ENCODE results near the gene MUC20. TPM values are rescaled to one million over a fixed set of nuclear protein-coding genes. Genes with fewer than 3 reads are reported as not detected.
"Not testable (repeated sequence)": the region's sequence is repeated elsewhere in the genome, so short reads cannot be mapped to it uniquely, and the experiment has no call there.

The MUC20 gene
- total RNA-seq, 2 experiments from 2014 or later, result 0.20 to 0.65 TPM

DNA sequence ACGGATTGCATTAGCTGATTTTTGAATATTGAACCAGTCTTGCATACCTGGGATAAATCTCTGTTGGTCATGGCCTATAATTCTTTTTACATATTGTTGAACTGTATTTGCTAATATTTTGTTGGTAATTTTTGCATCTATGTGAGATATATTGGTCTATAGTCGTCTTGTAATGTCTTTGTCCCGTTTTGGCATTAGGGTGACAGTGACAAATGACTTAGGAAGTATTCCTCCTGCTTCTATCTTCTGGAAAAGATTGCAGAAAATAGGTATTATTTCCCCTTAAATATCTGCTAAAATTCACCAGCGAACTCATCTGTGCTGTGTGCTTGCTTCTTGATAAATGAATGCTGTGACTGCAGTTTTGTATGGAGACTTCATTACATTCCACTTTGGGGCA lies 23.7 kb downstream of the MUC20 start:
- intact Hi-C loops (cut with micrococcal nuclease), result no loop called here
- POLR2A ChIA-PET, result no interaction called here
- H3K9me3 Mint-ChIP-seq, result no peaks in the 10 kb centered on the region
- H3K27ac Mint-ChIP-seq, result no peak overlapping the region
- peaks cover 7% of the 10 kb centered on the region for H3K4me1 Mint-ChIP-seq (ENCODE audit: low read depth)
- no peaks in the 10 kb centered on the region for H3K36me3 Mint-ChIP-seq (ENCODE audit: low read depth)
- DNase-seq, result no peak
- TF ChIP-seq CTCF (IDR thresholded peaks at IDR 0.05), result no peak
- CTCF ChIA-PET, result interaction anchor here (0.8 kb wide), 1 partner anchor 45 kb away, joined by 3 read pairs; no protein-coding TSS in a partner anchor
- H3K4me3 Mint-ChIP-seq, result no peak overlapping the region
- H3K27me3 Mint-ChIP-seq, result peaks cover 2% of the 10 kb centered on the region
- no peak for ATAC-seq

DNA sequence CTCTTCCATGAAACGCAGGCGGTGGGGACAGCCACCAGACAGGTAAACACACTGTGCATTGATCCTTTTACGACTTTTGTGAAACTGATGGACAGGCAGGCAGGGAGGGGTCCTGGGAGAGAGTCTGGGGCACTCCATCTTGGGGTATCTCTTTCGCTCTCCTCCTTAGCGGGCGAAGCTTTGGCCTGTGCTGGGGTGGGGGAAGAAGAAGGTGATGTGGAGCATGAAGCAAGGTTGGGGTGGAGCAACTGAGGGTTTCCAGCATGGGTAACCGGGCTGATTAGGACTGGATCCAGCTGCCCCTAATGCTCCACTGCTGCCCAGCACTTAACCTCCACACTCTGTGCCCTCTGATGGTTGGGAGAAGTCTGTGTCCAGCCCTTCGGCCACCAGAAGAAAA lies 25.6 kb downstream of the MUC20 start:
- no peak for TF ChIP-seq CTCF (IDR thresholded peaks at IDR 0.05)
- Mint-ChIP-seq H3K27me3 (peaks cover 2% of the 10 kb centered on the region), H3K9me3 (no peaks in the 10 kb centered on the region), H3K4me1 (ENCODE audit: low read depth) (peaks cover 7% of the 10 kb centered on the region), H3K36me3 (ENCODE audit: low read depth) (no peaks in the 10 kb centered on the region), H3K4me3 (no peak overlapping the region), H3K27ac (no peak overlapping the region)
- ChIA-PET POLR2A (no interaction called here), CTCF (interaction anchor here (1.1 kb wide), 1 partner anchor 9 kb away, joined by 3 read pairs; no protein-coding TSS in a partner anchor)
- intact Hi-C loops (cut with micrococcal nuclease), result no loop called here
- ATAC-seq (no peak), DNase-seq (no peak)

- H3K27me3 Mint-ChIP-seq, result peaks cover 2% of the 10 kb centered on the region
- POLR2A ChIA-PET, result no interaction called here
- H3K4me1 Mint-ChIP-seq (ENCODE audit: low read depth), result peaks cover 7% of the 10 kb centered on the region
- no peak for TF ChIP-seq CTCF (IDR thresholded peaks at IDR 0.05)
- ATAC-seq (no peak), DNase-seq (no peak)
- intact Hi-C loops (cut with micrococcal nuclease), result no loop called here
- no peak overlapping the region for H3K4me3 Mint-ChIP-seq
- H3K27ac Mint-ChIP-seq, result no peak overlapping the region
- H3K9me3 Mint-ChIP-seq, result no peaks in the 10 kb centered on the region
- H3K36me3 Mint-ChIP-seq (ENCODE audit: low read depth), result no peaks in the 10 kb centered on the region
- CTCF ChIA-PET, result interaction anchor here (0.7 kb wide), 1 partner anchor 10 kb away, joined by 4 read pairs; no protein-coding TSS in a partner anchor
These were observed 26.0 kb downstream of the MUC20 start for GRCh38 chr3:195746751-195747150.

DNA sequence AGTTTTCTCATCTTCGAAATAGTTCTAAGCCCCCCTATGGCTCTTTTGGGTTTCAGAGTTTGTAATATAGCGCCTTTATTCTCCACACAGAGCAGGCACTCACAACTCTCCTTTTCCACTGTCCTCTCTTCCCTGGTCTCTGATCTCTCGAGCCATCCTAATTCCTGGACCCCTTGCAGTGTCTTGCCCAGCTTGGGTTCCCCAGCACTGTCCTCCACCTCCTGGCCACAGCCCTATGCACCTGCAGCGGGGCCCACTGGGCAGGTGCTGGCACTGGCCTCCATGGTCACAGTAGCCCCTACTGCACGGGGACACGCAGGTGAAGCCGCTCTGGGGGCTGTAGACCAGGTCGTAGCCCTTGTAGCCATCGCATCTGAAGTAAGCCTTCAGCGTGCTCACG lies 27.9 kb downstream of the MUC20 start:
- H3K4me3 Mint-ChIP-seq, result no peak overlapping the region
- TF ChIP-seq CTCF (IDR thresholded peaks at IDR 0.05), result no peak
- DNase-seq (no peak), ATAC-seq (no peak)
- intact Hi-C loops (cut with micrococcal nuclease), result no loop called here
- no peaks in the 10 kb centered on the region for H3K27me3 Mint-ChIP-seq
- ChIA-PET POLR2A (interaction anchor here (1.3 kb wide), 1 partner anchor 18 kb away, joined by 4 read pairs; no protein-coding TSS in a partner anchor), CTCF (interaction anchor here (1.3 to 1.8 kb wide), 2 partner anchors 102 to 146 kb away, joined by 5 to 11 read pairs; no protein-coding TSS in a partner anchor)
- peaks cover 11% of the 10 kb centered on the region for H3K4me1 Mint-ChIP-seq (ENCODE audit: low read depth)
- no peaks in the 10 kb centered on the region for H3K36me3 Mint-ChIP-seq (ENCODE audit: low read depth)
- no peaks in the 10 kb centered on the region for H3K9me3 Mint-ChIP-seq
- no peak overlapping the region for H3K27ac Mint-ChIP-seq

DNA sequence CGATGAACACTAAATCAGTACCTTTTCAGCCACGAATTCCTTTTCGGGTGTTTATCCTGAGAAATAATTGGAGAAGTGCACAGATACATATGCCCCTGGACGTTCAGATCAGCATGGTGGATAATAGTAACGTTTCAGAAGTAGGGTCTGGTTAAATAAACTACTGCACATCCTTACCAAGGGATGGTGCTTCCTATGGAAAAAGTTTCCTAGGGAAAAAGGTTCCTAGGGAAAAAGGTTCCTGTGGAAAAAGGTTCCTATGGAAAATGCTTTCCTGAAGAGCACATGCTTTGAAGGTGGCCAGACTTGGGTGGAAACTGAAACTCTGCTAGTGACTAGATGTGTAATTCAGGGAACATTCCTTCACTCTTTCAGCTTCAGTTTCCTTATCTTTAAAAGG lies 28.3 kb downstream of the MUC20 start:
- H3K36me3 Mint-ChIP-seq (ENCODE audit: low read depth); H3K4me3 Mint-ChIP-seq; DNase-seq; H3K27me3 Mint-ChIP-seq; ATAC-seq; H3K27ac Mint-ChIP-seq; H3K9me3 Mint-ChIP-seq; intact Hi-C loops (cut with micrococcal nuclease): not testable (repeated sequence)
- POLR2A ChIA-PET, result interaction anchor here (1.3 kb wide), 1 partner anchor 18 kb away, joined by 4 read pairs; no protein-coding TSS in a partner anchor
- CTCF ChIA-PET, result interaction anchor here (1.3 to 1.8 kb wide), 2 partner anchors 101 to 145 kb away, joined by 5 to 11 read pairs; no protein-coding TSS in a partner anchor
- H3K4me1 Mint-ChIP-seq (ENCODE audit: low read depth), result peaks cover 11% of the 10 kb centered on the region
